NCI-H2171 treated with DMSO at 0.1 percent for 48 hours (cell line): ENCODE results near the gene ZC3H14.
"Not testable (repeated sequence)": the region's sequence is repeated elsewhere in the genome, so short reads cannot be mapped to it uniquely, and the experiment has no call there.

ENCODE experiments used
- DNase-seq: peaks from one replicate; lab custom pipeline; 2025; lab: John Stamatoyannopoulos, UW

ZC3H14 gene

GRCh38 chr14:88562831-88563686, at the start of gene ZC3H14:
Gene ZC3H14, plus strand, starts transcription at chr14:88563037. Its CDS starts 97 bp downstream, at chr14:88563134.
- DNase-seq = peak; percentile 94

- no peak for DNase-seq
Observed at GRCh38 chr14:88515499-88516221, 47.2 kb upstream of the ZC3H14 start.

- DNase-seq = no peak
Observed at GRCh38 chr14:88516861-88517357, 45.9 kb upstream of the ZC3H14 start.

GRCh38 chr14:88518592-88519512, 44.0 kb upstream of the ZC3H14 start:
- DNase-seq = no peak

- no peak for DNase-seq
Observed at GRCh38 chr14:88519907-88520306, 42.9 kb upstream of the ZC3H14 start.

- DNase-seq = no peak
Observed at GRCh38 chr14:88521818-88522217, 41.0 kb upstream of the ZC3H14 start.

- no peak for DNase-seq
Observed at GRCh38 chr14:88522393-88522792, 40.4 kb upstream of the ZC3H14 start.

GRCh38 chr14:88529889-88530288, 32.9 kb upstream of the ZC3H14 start:
- not testable (repeated sequence) for DNase-seq

GRCh38 chr14:88533064-88533602, 29.7 kb upstream of the ZC3H14 start:
- DNase-seq = no peak

GRCh38 chr14:88535149-88535548, 27.7 kb upstream of the ZC3H14 start:
- no peak for DNase-seq

- no peak for DNase-seq
Observed at GRCh38 chr14:88535813-88536212, 27.0 kb upstream of the ZC3H14 start.

- DNase-seq = no peak
Observed at GRCh38 chr14:88541324-88541723, 21.5 kb upstream of the ZC3H14 start.

GRCh38 chr14:88542857-88543795, 19.7 kb upstream of the ZC3H14 start:
- peak; percentile 10 for DNase-seq

GRCh38 chr14:88545256-88545655, 17.6 kb upstream of the ZC3H14 start:
- no peak for DNase-seq

- peak; percentile 33 for DNase-seq
Observed at GRCh38 chr14:88546621-88547385, 16.0 kb upstream of the ZC3H14 start.

GRCh38 chr14:88547386-88547780, 15.5 kb upstream of the ZC3H14 start:
- DNase-seq = no peak

GRCh38 chr14:88550078-88550477, 12.8 kb upstream of the ZC3H14 start:
- DNase-seq = no peak

- peak; percentile 61 for DNase-seq
Observed at GRCh38 chr14:88551094-88551870, 11.6 kb upstream of the ZC3H14 start.

- no peak for DNase-seq
Observed at GRCh38 chr14:88551980-88552431, 10.8 kb upstream of the ZC3H14 start.
